Stomach (tissue), 9 donors: ENCODE results near the gene CIAO2A. TPM values are rescaled to one million over a fixed set of nuclear protein-coding genes. Genes with fewer than 3 reads are reported as not detected.

Experiments used
- DNase-seq, 2 donors: peaks; one replicate each; pipeline versions ENCODE4 v3.0.0 to v3.0.0-alpha.2; 2013 to 2019
- H3K27ac ChIP-seq, 5 donors: fragments of 200-600 bp in 4 of 5; sonication (generic) in 4 of 5; one replicate each; pipeline ENCODE4 v1.5.1; 2013 to 2019; ENCODE audit warnings: mild to moderate bottlenecking in 1 of 5, moderate library complexity in 1 of 5
- H3K27me3 ChIP-seq, 3 donors: fragments of 200-600 bp; sonication (generic); one replicate each; pipeline ENCODE4 v1.5.1; 2017 to 2019; ENCODE audit warnings: mixed run types in 1 of 3
- H3K36me3 ChIP-seq, 4 donors: fragments of 200-600 bp; sonication (generic); 1 replicate in 3 of 4; 2 replicates in 1 of 4; pipeline ENCODE4 v1.5.1; 2016 to 2019
- H3K4me1 ChIP-seq, 4 donors: fragments of 200-600 bp; sonication (generic); one replicate each; pipeline ENCODE4 v1.5.1; 2016 to 2019
- H3K4me3 ChIP-seq, 4 donors: fragments of 200-600 bp; sonication (generic) in 3 of 4; one replicate each; pipeline ENCODE4 v1.5.1; 2016 to 2019; ENCODE audit warnings: mild to moderate bottlenecking in 1 of 4
- H3K9me3 ChIP-seq, 4 donors: fragments of 200-600 bp; sonication (generic); one replicate each; pipeline ENCODE4 v1.5.1; 2016 to 2019
- EP300 ChIP-seq: sonication (generic); formaldehyde crosslinking; IDR thresholded peaks from one replicate; pipeline ENCODE4 v1.6.1; 2017; ENCODE audit warnings: antibody characterized with exemption
- POLR2A ChIP-seq, 4 donors: fragments of 450-650 bp; IDR thresholded peaks; one replicate each; pipeline ENCODE4 v1.6.1; 2016; ENCODE audit warnings: antibody characterized with exemption in 4 of 4, control low read depth in 2 of 4, mild to moderate bottlenecking in 1 of 4, moderate library complexity in 1 of 4
- POLR2AphosphoS5 ChIP-seq, 3 donors: sonication (generic); formaldehyde crosslinking; IDR thresholded peaks; one replicate each; pipeline ENCODE4 v1.6.1; 2016; ENCODE audit warnings: antibody characterized with exemption in 3 of 3
- WGBS, 5 donors: extraction: QIAGEN DNeasy Blood & Tissue Kit in 3 of 5; methylation state at CpG; one replicate each; pipeline versions ENCODE4 v1.1.5 to v1.1.7; 2013 to 2018; 5-methylcytosine and 5-hydroxymethylcytosine counted together
- intact Hi-C: fragments of 100-400 bp; cut with DNase I; formaldehyde crosslinking; loops from one replicate; pipeline ENCODE4 v1.15.1; 2023; ENCODE audit warnings: low total_unique reads
- polyA plus RNA-seq, 3 donors: library from polyadenylated mRNA; stranded (reverse); fragments of 200-250 nt; gene quantifications; one replicate each; pipeline ENCODE4 v1.2.3, GENCODE V29; 2013
- total RNA-seq, 5 donors: library from RNA; depleted of rRNA; stranded (reverse); fragments of >200 nt; gene quantifications; one replicate each; pipeline versions ENCODE4 v1.1.0 to v1.2.3, GENCODE V29; 2014 to 2016
- TF ChIP-seq, protein P1 (sequence below), 7 experiments: fragments of 450-650 bp in 4 of 7; fragments of 200-600 bp in 3 of 7; sonication (generic) in 3 of 7; IDR thresholded peaks; one replicate each; pipeline ENCODE4 v1.5.1; 2016 to 2019; ENCODE audit warnings: antibody characterized with exemption in 7 of 7, control low read depth in 2 of 7, mild to moderate bottlenecking in 1 of 7
- donor health status: healthy with polysubstance abuse.
- donor health status: Bipolar disorder and iron deficiency.
- donor health status: healthy.

CIAO2A gene
- total and polyA plus RNA-seq, 8 donors: 27.2 to 425 (median 131) TPM

DNA sequence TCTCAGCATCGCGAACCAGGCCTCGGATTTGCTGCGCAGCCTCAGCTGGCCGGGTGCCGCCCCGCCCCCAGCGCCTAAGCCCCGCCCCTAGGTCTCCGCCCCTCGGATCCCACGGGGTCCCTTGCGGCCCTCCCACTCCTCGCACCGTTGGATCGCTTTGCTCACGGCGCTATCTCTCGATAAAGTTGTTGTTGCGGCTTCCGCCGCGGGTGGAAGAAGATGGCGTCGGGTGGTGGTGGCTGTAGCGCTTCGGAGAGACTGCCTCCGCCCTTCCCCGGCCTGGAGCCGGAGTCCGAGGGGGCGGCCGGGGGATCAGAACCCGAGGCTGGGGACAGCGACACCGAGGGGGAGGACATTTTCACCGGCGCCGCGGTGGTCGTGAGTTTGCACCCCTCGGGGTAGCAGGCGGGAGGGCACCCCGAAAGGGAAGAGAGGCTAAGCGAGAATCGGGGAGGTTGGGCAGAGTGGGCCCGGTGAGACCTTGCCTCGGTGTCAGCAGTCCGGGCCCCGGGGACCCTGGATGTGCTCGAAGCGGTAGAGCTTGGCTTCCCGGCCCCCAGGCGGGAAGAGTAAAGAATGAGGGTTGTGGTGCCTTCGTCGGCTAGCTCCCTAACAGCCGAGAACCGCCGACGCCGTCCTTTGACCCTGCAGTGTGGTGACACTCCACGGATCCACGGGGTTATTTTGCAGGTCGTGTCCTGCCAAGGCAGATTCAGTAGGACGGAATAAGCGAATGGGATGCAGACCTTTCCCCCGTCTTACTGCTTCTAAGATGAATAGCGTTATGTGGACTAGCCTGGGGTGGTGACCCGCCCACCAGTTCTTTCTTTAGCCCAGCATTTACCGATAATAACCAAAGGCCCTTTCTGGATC is 2.4 kb upstream of the CIAO2A start, which contains the start of gene SNX1:
TSS of gene SNX1 (plus strand) at position 188 of the 873 bp plus-strand sequence. CDS start at position 220, 32 bp downstream.
- peak within 1 kb of the TSS; percentile 80 to 95 (median 92) for H3K27ac ChIP-seq
- peak within 1 kb of the TSS; percentile 74 to 97 (median 90) for H3K4me3 ChIP-seq
- H3K36me3 ChIP-seq: no peaks in the 10 kb centered on the region
- TF ChIP-seq, protein P1, sequence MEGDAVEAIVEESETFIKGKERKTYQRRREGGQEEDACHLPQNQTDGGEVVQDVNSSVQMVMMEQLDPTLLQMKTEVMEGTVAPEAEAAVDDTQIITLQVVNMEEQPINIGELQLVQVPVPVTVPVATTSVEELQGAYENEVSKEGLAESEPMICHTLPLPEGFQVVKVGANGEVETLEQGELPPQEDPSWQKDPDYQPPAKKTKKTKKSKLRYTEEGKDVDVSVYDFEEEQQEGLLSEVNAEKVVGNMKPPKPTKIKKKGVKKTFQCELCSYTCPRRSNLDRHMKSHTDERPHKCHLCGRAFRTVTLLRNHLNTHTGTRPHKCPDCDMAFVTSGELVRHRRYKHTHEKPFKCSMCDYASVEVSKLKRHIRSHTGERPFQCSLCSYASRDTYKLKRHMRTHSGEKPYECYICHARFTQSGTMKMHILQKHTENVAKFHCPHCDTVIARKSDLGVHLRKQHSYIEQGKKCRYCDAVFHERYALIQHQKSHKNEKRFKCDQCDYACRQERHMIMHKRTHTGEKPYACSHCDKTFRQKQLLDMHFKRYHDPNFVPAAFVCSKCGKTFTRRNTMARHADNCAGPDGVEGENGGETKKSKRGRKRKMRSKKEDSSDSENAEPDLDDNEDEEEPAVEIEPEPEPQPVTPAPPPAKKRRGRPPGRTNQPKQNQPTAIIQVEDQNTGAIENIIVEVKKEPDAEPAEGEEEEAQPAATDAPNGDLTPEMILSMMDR (IDR thresholded peaks at IDR 0.05): peak in 2 of 7 experiments; percentile 22 to 26
- TF ChIP-seq EP300: no peak
- TF ChIP-seq POLR2A (IDR thresholded peaks at IDR 0.05): peak in 2 of 4 donors; percentile 68 to 93
- TF ChIP-seq POLR2AphosphoS5 (IDR thresholded peaks at IDR 0.05): peak; percentile 99 to 100 (median 100)
- intact Hi-C loops: loop anchor here (10.0 kb wide), 1 partner anchor 59 kb away; the partner anchor contains the start of gene SNX22
- WGBS, 5 donors: 0 to 1% (median 0%) methylated on average over 46 to 70 of the region's 70 CpGs
- H3K9me3 ChIP-seq: no peaks in the 10 kb centered on the region
- H3K27me3 ChIP-seq: no peaks in the 10 kb centered on the region
- H3K4me1 ChIP-seq: peaks cover 34 to 84% (median 74%) of the 10 kb centered on the region in 4 donors
- DNase-seq: peak; percentile 94 to 98

DNA sequence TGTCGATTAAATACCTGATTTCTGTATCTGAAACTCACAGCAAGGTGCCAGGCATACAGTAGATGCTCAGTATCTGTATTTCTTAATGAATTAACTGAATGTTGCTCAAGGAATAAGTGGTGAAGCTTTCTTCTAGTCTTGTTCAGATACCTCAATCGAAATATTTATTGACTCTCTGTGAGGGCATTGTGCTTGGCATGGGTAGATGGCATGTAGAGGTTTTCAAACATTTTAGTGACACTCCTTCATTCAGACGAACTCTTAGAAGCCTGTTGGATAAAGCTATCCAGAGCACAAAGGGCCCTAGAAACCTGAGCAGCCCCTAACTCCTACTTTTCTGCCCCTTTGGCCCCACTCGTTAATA is 1.8 kb upstream of the CIAO2A start:
- H3K27me3 ChIP-seq: no peaks in the 10 kb centered on the region
- DNase-seq: no peak
- H3K27ac ChIP-seq: peak overlapping the region; percentile 34 to 95 (median 92)
- TF ChIP-seq POLR2A (IDR thresholded peaks at IDR 0.05): no peak
- no peak for TF ChIP-seq POLR2AphosphoS5 (IDR thresholded peaks at IDR 0.05)
- TF ChIP-seq, protein P1 (IDR thresholded peaks at IDR 0.05): no peak
- TF ChIP-seq EP300: no peak
- intact Hi-C loops: loop anchor here (10.0 kb wide), 1 partner anchor 59 kb away; the partner anchor contains the start of gene SNX22
- peaks cover 34 to 84% (median 71%) of the 10 kb centered on the region in 4 donors for H3K4me1 ChIP-seq
- WGBS, 5 donors: 29 to 38% (median 33%) methylated on average over 4 of the region's 4 CpGs
- H3K9me3 ChIP-seq: no peaks in the 10 kb centered on the region
- H3K36me3 ChIP-seq: no peaks in the 10 kb centered on the region
- peak overlapping the region; percentile 74 to 97 (median 90) for H3K4me3 ChIP-seq

DNA sequence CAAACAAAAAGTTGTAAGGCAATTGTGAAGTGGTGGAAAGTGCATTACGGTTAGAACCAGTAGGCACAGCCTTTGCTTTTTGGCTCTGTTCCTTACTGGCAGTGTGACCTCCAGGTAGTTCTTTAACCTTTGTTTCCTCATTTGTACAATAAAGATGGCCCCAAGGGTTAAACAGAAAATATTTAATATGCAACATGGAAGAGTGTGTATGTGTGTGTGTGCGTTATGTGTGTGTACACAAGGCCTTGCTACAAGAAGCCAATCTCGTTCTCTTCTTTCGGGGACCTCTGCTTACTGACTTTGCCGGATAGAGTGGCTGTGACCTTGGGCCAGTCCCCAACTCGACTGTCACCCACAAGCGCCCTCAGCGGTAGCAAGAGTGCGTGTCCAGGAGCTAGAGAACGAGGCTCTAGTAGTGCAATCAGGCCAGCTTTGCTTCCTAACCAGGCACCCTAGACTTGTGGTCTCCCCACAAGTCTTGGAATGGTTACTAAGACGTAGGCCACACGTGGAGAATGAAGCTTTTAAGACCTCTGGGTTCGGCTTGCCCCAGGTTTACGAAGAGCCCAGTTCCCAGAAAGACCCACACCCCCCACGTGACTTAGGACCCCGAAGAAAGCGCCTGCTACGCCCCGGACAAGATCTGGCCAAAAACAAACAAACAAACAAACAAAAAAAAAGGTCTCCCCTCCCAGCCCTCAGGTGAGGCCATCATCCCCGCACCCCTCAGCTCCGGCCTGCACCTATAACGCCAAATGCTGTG is 593 bp downstream of the CIAO2A start:
- intact Hi-C loops: loop anchor here (10.0 kb wide), 1 partner anchor 62 kb away; the partner anchor contains the start of gene SNX22
- Histone ChIP-seq H3K36me3 (peaks cover 0 to 20% (median 17%) of the 10 kb centered on the region in 4 donors), H3K4me1 (peaks cover 32 to 84% (median 55%) of the 10 kb centered on the region in 4 donors), H3K27me3 (no peaks in the 10 kb centered on the region), H3K27ac (peak overlapping the region; percentile 79 to 95 (median 92)), H3K4me3 (peak overlapping the region; percentile 63 to 88 (median 80)), H3K9me3 (no peaks in the 10 kb centered on the region)
- TF ChIP-seq POLR2AphosphoS5 (IDR thresholded peaks at IDR 0.05) (peak in 1 of 3 donors; percentile 5), POLR2A (IDR thresholded peaks at IDR 0.05) (no peak)
- DNase-seq: peak; percentile 50 to 76
- WGBS, 5 donors: 2 to 3% (median 2%) methylated on average over 22 of the region's 22 CpGs

DNA sequence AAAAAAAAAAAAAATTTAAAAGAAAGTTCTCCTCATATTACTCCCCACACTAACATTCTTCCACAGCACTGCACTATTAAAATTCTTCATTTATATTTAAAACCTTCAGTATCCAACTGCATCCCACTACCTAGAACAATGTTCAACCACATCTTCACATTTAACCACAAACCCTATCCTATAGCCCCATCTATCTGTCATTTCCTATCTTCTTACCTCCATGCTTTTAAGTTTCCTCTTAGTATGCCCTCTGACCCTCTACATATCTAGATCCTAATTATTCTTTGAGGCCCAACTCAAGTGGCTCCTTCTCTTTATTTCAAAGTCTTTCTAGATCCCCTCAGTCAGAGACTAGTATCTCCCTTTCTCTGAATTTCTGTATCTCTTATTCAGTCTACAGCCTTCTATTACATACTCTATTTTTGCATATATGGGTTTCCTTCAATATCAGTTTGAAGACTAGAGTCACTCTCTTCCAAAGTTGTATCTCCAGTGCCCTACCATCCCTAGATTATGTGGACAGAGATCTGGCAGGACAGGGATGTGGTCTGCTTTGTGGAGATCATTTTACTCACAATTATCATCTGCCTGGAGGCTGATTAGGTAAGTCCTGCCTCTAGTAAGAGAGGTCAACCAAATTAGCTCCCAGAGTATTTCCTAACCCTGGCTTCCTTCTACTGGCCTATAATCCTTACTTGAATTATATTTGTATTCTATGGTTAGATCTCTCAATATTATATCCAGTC is 1.4 kb downstream of the CIAO2A start:
- no peaks in the 10 kb centered on the region for H3K27me3 ChIP-seq
- TF ChIP-seq EP300: no peak
- TF ChIP-seq POLR2AphosphoS5 (IDR thresholded peaks at IDR 0.05): no peak
- TF ChIP-seq, protein P1 (IDR thresholded peaks at IDR 0.05): no peak
- no peak for TF ChIP-seq POLR2A (IDR thresholded peaks at IDR 0.05)
- H3K4me1 ChIP-seq: peaks cover 24 to 76% (median 48%) of the 10 kb centered on the region in 4 donors
- peak in 1 of 2 donors; percentile 14 for DNase-seq
- intact Hi-C loops: loop anchor here (10.0 kb wide), 1 partner anchor 63 kb away; the partner anchor contains the start of gene SNX22
- H3K36me3 ChIP-seq: peaks cover 0 to 28% (median 25%) of the 10 kb centered on the region in 4 donors
- peak overlapping the region in 4 of 5 donors; percentile 85 to 95 (median 92) for H3K27ac ChIP-seq
- H3K4me3 ChIP-seq: peak overlapping the region in 2 of 4 donors; percentile 83 to 88
- no peaks in the 10 kb centered on the region for H3K9me3 ChIP-seq
